CD14-positive monocyte (primary cell): ENCODE results near the gene TXNDC17. TPM values are rescaled to one million over a fixed set of nuclear protein-coding genes. Genes with fewer than 3 reads are reported as not detected.

Source experiments
- DNase-seq, 3 donors: peaks; one replicate each; pipeline ENCODE4 v3.0.0-alpha.2; 2011 to 2022
- H2AFZ ChIP-seq: 2 replicates; pipeline ENCODE4 v1.6.0; 2012; ENCODE audit warnings: mild to moderate bottlenecking, low read depth, low read length, inconsistent platforms; ENCODE audit not compliant: insufficient read depth, poor library complexity, severe bottlenecking
- H3K27ac ChIP-seq, 2 donors: 1 replicate in 1 of 2; 2 replicates in 1 of 2; pipeline ENCODE4 v1.5.1; 2012 to 2013; ENCODE audit warnings: low read length in 2 of 2, control low read depth in 1 of 2, inconsistent platforms in 1 of 2, low read depth in 1 of 2, mild to moderate bottlenecking in 1 of 2
- H3K27me3 ChIP-seq, 2 donors: one replicate each; pipeline versions ENCODE4 v1.6.0 to v1.6.1; 2011 to 2013; ENCODE audit warnings: low read length in 2 of 2; ENCODE audit not compliant: control insufficient read depth in 2 of 2, insufficient read depth in 2 of 2
- H3K36me3 ChIP-seq, 2 donors: replicated peaks in 1 of 2; 1 replicate in 1 of 2; 2 replicates in 1 of 2; pipeline versions ENCODE4 v1.5.1 to v1.6.1; 2012 to 2013; ENCODE audit warnings: low read length in 2 of 2, control low read depth in 1 of 2, inconsistent platforms in 1 of 2, mild to moderate bottlenecking in 1 of 2; ENCODE audit not compliant: insufficient read depth in 2 of 2, control insufficient read depth in 1 of 2
- H3K4me1 ChIP-seq, 2 donors: 1 replicate in 1 of 2; 2 replicates in 1 of 2; pipeline versions ENCODE4 v1.5.1 to v1.6.1; 2012 to 2013; ENCODE audit warnings: low read length in 2 of 2, control low read depth in 1 of 2, inconsistent platforms in 1 of 2, mild to moderate bottlenecking in 1 of 2, moderate library complexity in 1 of 2; ENCODE audit not compliant: insufficient read depth in 2 of 2, control insufficient read depth in 1 of 2
- H3K4me2 ChIP-seq: replicated peaks from 2 replicates; pipeline ENCODE3; 2012; ENCODE audit warnings: low read length, moderate library complexity, mild to moderate bottlenecking; ENCODE audit not compliant: poor library complexity, severe bottlenecking; ENCODE audit errors: extremely low read depth
- H3K4me3 ChIP-seq, 3 experiments: fragments of 200-600 bp in 1 of 3; sonication (generic) in 1 of 3; replicated peaks in 1 of 3; 1 replicate in 2 of 3; 2 replicates in 1 of 3; pipeline ENCODE4 v1.5.1; 2011 to 2013; ENCODE audit warnings: low read length in 3 of 3, mild to moderate bottlenecking in 3 of 3, control low read depth in 2 of 3, low read depth in 2 of 3, inconsistent platforms in 1 of 3, moderate library complexity in 1 of 3
- H3K79me2 ChIP-seq: 2 replicates; pipeline ENCODE4 v1.6.0; 2012; ENCODE audit warnings: mild to moderate bottlenecking, control low read depth, inconsistent platforms, low read length, moderate library complexity; ENCODE audit not compliant: insufficient read depth
- H3K9ac ChIP-seq: 2 replicates; pipeline ENCODE4 v1.6.0; 2017; ENCODE audit warnings: low read length, mild to moderate bottlenecking; ENCODE audit not compliant: insufficient read depth, poor library complexity, severe bottlenecking
- H3K9me3 ChIP-seq, 2 donors: replicated peaks in 1 of 2; 1 replicate in 1 of 2; 2 replicates in 1 of 2; pipeline versions ENCODE4 v1.5.1 to v1.6.1; 2012 to 2013; ENCODE audit warnings: low read length in 2 of 2, control low read depth in 1 of 2; ENCODE audit not compliant: control insufficient read depth in 1 of 2, insufficient read depth in 1 of 2
- H4K20me1 ChIP-seq: 2 replicates; pipeline ENCODE4 v1.6.0; 2012; ENCODE audit warnings: mild to moderate bottlenecking, low read length, control low read depth, moderate library complexity; ENCODE audit not compliant: insufficient read depth
- H3K27ac Mint-ChIP-seq, 7 donors: one replicate each; pipeline ENCODE4 v1.8.0; 2020; ENCODE audit warnings: mild to moderate bottlenecking in 7 of 7, mixed read lengths in 7 of 7, moderate library complexity in 6 of 7, inconsistent platforms in 2 of 7
- H3K27me3 Mint-ChIP-seq, 3 donors: one replicate each; pipeline ENCODE4 v1.8.0; 2021 to 2022; ENCODE audit warnings: low read depth in 3 of 3, mild to moderate bottlenecking in 3 of 3, mixed read lengths in 3 of 3, moderate library complexity in 3 of 3, inconsistent platforms in 1 of 3
- H3K36me3 Mint-ChIP-seq, 2 donors: one replicate each; pipeline ENCODE4 v1.8.0; 2020; ENCODE audit warnings: mixed read lengths in 2 of 2, inconsistent platforms in 1 of 2, mild to moderate bottlenecking in 1 of 2
- H3K4me1 Mint-ChIP-seq: one replicate; pipeline ENCODE4 v1.8.0; 2020; ENCODE audit warnings: mild to moderate bottlenecking, mixed read lengths
- H3K4me3 Mint-ChIP-seq, 2 donors: one replicate each; pipeline ENCODE4 v1.8.0; 2020; ENCODE audit warnings: mild to moderate bottlenecking in 2 of 2, mixed read lengths in 2 of 2, moderate library complexity in 1 of 2
- H3K9me3 Mint-ChIP-seq, 7 donors: one replicate each; pipeline ENCODE4 v1.8.0; 2020 to 2022; ENCODE audit warnings: mixed read lengths in 7 of 7, mild to moderate bottlenecking in 6 of 7, moderate library complexity in 6 of 7, inconsistent platforms in 2 of 7
- CTCF ChIP-seq: fragments of 200-600 bp; IDR thresholded peaks from one replicate; pipeline ENCODE4 v1.8.0; 2022; ENCODE audit warnings: antibody characterized with exemption, mild to moderate bottlenecking
- WGBS: methylation state at CpG from one replicate; pipeline ENCODE4 v1.1.5; 2013; ENCODE audit warnings: missing lambda C conversion rate; ENCODE audit not compliant: insufficient coverage; 5-methylcytosine and 5-hydroxymethylcytosine counted together
- intact Hi-C, 2 donors: fragments of 100-400 bp; cut with micrococcal nuclease; formaldehyde crosslinking; loops; one replicate each; pipeline versions ENCODE4 v1.15.0 to v1.15.1; 2023
- polyA plus RNA-seq, 3 donors: library from polyadenylated mRNA; depleted of rRNA in 1 of 3; unstranded in 2 of 3; stranded (reverse) in 1 of 3; fragments of 300-500 nt in 2 of 3; fragments of >200 nt in 1 of 3; fragmentation: Illumina TruSeq in 2 of 3; gene quantifications; 1 replicate in 2 of 3; 2 replicates in 1 of 3; pipeline ENCODE4 v1.2.3, GENCODE V29; 2012 to 2021

TXNDC17 gene
- polyA plus RNA-seq, 3 donors, result 88.8 to 357 (median 319) TPM

- no peak overlapping the region for H3K27ac Mint-ChIP-seq
- H3K4me1 Mint-ChIP-seq, result peaks cover 3% of the 10 kb centered on the region
- no peaks in the 10 kb centered on the region for H3K9me3 Mint-ChIP-seq
- Histone ChIP-seq H3K9me3 (no peaks in the 10 kb centered on the region), H3K27ac (no peak overlapping the region), H3K36me3 (no peaks in the 10 kb centered on the region), H3K4me1 (no peaks in the 10 kb centered on the region), H3K27me3 (peaks cover 7 to 34% of the 10 kb centered on the region in 2 donors), H3K9ac (no peak overlapping the region), H3K4me2 (no peak overlapping the region), H3K4me3 (no peak overlapping the region), H2AFZ (no peak overlapping the region), H4K20me1 (no peaks in the 10 kb centered on the region), H3K79me2 (no peaks in the 10 kb centered on the region)
- TF ChIP-seq CTCF, result no peak
- peaks cover 48 to 70% (median 68%) of the 10 kb centered on the region in 3 donors for H3K27me3 Mint-ChIP-seq
- WGBS, result 18% methylated on average over 9 of the region's 16 CpGs
- H3K4me3 Mint-ChIP-seq, result peak overlapping the region in 1 of 2 donors; percentile 43
- H3K36me3 Mint-ChIP-seq, result no peaks in the 10 kb centered on the region
- no peak for DNase-seq
- intact Hi-C loops, result no loop called here
Measured at GRCh38 chr17:6677158-6677831, 36.4 kb downstream of the TXNDC17 start.

DNA sequence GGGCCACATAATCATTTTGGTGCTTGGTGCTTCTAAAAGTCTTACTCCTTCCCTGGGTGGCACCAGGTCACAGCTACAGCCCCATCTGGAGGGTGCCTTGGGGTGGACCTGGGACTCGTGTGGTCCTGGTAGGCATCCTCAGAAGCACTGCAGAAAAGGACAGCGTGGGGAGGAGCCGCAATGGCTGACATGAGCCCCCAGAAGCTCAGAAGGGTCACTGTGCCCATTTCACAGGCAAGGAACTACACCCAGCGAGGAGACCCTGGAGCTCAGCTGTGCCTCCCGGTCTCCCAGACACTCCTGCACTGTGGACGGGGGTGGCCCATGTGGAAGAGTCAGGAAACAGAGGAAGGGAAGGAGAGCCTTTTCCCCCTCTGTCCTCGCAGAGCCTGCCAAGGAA lies 37.1 kb downstream of the TXNDC17 start:
- H3K27me3 ChIP-seq, result peaks cover 7 to 34% of the 10 kb centered on the region in 2 donors
- DNase-seq, result no peak
- H2AFZ ChIP-seq, result no peak overlapping the region
- no peaks in the 10 kb centered on the region for H4K20me1 ChIP-seq
- Mint-ChIP-seq H3K36me3 (no peaks in the 10 kb centered on the region), H3K4me3 (peak overlapping the region in 1 of 2 donors; percentile 43), H3K4me1 (peaks cover 3% of the 10 kb centered on the region), H3K9me3 (no peaks in the 10 kb centered on the region), H3K27ac (no peak overlapping the region), H3K27me3 (peaks cover 47 to 69% (median 67%) of the 10 kb centered on the region in 3 donors)
- no peaks in the 10 kb centered on the region for H3K79me2 ChIP-seq
- H3K27ac ChIP-seq, result no peak overlapping the region
- no peaks in the 10 kb centered on the region for H3K4me1 ChIP-seq
- H3K36me3 ChIP-seq, result no peaks in the 10 kb centered on the region
- H3K9me3 ChIP-seq, result no peaks in the 10 kb centered on the region
- WGBS, result 87% methylated on average over 4 of the region's 7 CpGs
- intact Hi-C loops, result no loop called here
- no peak overlapping the region for H3K4me2 ChIP-seq
- H3K9ac ChIP-seq, result no peak overlapping the region
- TF ChIP-seq CTCF, result no peak
- H3K4me3 ChIP-seq, result no peak overlapping the region
